Esophagus mucosa (tissue), 1 donor: Measurements from ENCODE around the gene CLIP4. TPM values are rescaled to one million over a fixed set of nuclear protein-coding genes. Genes with fewer than 3 reads are reported as not detected.

ENCODE experiments used
- ATAC-seq: fragments of 200-7000 bp; cut with Tn5 transposase; one replicate; pipeline ENCODE4 v1.9.1; 2020
- total RNA-seq: library from RNA; stranded (reverse); gene quantifications from one replicate; pipeline ENCODE4 v1.2.4, GENCODE V29; 2023
- donor health status: DM: yes; HTN: yes; CAD: no.

CLIP4 gene
- total RNA-seq, 1 donor from 2014 or later: 35.1 TPM

GRCh38 chr2:29192526-29192925 is 77.3 kb downstream of the CLIP4 start:
- ATAC-seq: no peak

- no peak for ATAC-seq
These were observed 77.9 kb downstream of the CLIP4 start for GRCh38 chr2:29193111-29193510.

GRCh38 chr2:29193681-29194080 is 78.5 kb downstream of the CLIP4 start:
- no peak for ATAC-seq

GRCh38 chr2:29195796-29196195 is 80.6 kb downstream of the CLIP4 start:
- ATAC-seq: no peak

GRCh38 chr2:29196792-29197788 is 81.9 kb downstream of the CLIP4 start:
- ATAC-seq: peak; percentile 92

DNA sequence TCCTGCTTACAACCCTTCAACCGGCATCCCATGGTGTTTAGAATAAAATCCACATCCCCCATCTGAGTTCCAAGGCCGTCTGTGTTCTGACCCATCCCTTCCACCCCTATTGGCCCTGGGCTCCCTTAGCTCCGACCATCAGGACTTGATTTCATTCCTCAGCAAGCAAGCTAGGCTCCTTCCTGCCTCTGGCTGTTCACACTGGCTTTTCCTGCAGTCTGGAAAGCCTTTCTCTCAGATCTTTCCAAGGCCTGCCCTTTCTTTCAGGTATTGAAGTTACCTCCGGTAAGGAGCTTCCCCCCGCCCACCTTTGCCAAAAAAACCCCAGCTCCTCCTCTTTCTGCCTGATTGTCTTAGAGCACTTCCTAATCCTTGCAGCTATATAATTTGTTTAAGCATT is 86.8 kb downstream of the CLIP4 start:
- no peak for ATAC-seq

DNA sequence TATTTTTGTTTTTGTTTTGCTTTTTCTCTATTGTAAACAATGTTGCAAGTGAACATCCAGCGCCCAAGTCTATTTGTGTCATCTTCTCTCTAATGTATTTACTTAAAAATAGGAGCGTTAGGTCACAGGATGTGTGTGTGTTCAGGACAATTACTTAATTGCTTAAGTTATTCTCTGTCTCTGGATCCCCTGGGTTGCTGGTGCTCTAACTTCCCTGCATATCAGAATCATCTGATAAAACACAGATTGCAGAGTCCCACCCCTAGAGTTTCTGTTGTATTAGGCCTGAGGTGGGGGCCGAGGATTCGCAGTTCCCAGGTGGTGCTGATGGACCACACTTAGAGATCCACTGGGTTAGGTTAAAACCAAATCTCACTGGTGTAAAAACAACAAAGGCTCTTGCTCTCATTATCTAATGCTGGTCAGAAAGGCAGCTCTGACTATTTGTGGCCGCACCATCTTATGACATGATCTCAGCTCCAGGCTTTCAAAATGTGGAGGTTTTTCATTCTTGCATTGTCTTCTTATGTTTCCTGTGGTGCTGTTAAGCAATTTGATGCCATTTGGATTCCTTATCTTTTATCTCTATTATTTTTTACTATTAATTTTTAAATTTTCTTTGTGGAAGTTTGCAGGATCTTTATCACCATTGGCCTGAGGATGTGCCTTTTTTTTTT is 87.7 kb downstream of the CLIP4 start:
- ATAC-seq: no peak

DNA sequence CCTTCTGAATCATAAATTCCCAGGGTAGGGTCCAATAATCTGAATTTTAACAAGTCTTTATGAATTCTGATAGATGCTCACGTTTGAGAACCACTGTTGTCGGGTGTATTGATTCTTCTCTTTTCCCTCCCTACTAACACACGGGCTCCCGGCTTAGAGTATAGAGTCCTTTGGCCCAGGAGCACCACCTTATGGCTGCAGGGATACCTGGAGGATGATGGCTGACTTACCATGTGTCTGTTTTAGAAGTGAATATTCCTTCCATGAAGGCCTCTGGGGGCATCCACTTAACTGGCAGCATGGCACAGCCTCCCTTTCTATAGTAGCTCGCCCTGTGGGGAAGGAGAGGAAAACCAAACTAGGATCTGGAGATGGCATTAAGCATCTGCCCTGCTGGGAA is 91.7 kb downstream of the CLIP4 start:
- no peak for ATAC-seq

DNA sequence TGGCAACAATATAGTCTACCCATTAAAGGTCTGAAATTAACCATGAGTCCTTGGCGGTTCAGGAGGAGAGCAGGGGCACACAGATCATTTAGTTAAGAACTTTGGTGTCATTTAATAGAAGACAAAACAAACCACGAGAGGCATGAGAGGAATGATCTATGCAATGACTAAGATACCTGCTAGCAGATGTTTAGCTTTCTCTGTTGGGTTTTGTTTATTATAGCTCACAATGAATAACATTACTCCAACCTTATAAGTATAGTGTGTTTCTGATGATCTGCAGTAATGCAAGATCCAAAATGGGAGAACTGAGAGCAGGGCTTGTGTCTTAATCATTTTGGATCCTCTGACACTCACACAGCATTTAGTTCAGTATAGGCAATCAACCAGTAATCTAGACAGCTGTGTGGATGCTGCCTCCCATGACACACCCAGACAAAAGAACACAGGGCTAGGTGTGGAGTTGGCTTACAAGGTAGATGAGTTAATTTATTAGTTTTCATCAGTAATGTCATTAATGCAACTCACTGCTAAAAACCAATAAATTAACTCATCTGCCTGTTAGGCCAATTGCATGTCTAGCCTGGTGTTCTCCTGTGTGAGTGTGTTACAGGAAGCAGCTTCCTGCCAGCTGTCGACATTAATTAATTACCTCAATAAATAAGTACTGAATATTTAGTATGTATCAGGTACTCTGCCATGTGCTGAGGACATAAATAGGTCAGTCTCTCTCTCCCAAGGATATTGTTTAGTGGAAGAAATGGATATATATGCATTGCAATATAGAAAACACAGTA is 92.3 kb downstream of the CLIP4 start:
- ATAC-seq: no peak

DNA sequence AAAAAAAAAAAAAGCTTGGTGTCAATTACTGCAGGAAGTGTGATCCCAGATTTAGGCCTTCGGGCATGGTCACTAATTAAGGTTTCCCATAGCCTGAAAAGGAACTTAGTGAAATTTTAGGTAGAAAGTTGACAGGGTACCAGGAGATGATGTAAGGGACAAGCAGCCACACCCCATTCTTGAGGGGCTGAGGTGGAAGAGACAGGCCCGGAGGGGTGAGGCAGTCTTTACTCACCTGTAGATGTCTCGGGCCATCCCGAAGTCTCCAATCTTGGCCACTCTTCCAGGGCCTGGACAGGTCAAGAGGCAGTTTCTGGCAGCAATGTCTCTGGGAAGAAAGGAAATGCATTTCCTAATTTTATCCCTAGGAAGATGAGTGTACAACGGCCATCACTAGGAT is 94.3 kb downstream of the CLIP4 start:
- no peak for ATAC-seq

DNA sequence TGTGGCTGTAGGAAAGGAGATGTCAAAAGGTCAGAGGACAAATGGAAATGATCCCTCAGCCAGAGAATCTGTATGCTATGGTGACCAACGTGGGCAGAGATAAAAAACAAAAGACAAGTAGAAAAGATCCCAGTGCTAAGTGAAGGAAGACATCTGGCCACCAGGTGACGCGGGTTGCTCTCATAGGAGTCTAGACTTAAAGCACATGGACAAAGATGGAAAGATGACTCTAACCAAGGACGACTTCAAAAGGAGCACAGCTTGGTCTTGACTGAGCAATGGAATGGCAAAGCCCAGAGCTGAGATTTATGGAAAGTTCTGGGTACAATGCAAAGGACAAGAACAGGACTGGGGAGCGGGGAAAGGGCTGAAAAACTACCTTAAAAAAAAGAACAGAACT is 96.8 kb downstream of the CLIP4 start:
- no peak for ATAC-seq

DNA sequence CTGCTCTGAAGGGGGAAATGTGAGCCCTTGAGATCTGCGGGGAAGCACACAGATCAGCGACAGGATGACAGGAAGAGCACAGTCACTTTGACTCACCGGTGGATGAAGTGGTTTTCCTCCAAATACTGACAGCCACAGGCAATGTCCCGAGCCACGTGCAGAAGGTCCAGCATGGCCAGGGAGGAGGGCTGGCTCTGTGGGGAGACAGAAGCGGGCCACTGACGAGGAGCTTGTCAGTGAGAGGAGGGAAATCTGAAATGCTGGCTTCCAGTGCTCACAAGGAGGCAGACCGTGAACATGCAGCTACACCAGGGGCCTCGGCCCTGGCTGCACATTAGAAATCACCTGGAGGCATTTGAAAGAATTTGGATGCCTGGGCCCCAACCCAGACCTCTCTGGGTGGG is 98.7 kb downstream of the CLIP4 start:
- ATAC-seq: no peak

DNA sequence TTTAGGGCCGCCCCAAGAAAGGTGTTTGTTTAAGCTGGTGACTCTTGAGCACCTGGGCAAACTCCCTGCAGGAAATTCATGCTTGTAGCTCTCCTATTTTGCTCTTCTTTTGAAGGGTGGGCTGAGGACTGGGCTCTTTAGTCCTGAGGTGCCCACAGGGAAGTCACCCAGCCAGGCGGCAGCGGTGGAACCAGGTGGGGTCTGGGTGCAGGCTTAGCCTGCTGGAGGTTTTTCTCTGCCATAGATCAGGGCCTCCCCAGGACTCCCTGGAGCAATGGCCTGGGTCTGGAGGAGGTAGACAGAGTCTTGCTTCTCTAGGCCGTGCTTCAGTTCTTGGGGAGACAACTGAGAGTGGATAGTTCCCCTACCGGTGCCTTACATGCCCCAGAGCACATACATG is 99.9 kb downstream of the CLIP4 start:
- ATAC-seq: peak; percentile 6

GRCh38 chr2:29215739-29216608 is 100.8 kb downstream of the CLIP4 start:
- peak; percentile 11 for ATAC-seq

DNA sequence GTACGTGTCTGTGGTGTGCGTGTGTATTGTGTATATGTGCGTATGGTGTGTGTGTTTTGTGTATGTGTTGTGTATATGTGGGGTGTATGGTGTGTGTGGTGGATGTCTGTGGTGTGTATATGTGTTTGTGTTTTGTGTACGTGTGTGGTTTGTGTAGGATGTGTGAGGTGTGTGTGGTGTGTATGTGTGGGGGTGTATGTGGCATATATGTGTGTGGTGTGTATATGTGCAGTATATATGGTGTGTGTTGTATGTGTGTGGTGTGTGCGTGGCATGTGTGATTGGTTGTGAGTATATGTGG is 101.3 kb downstream of the CLIP4 start:
- no peak for ATAC-seq

GRCh38 chr2:29218071-29218470 is 102.9 kb downstream of the CLIP4 start:
- no peak for ATAC-seq

- ATAC-seq: no peak
These were observed 103.4 kb downstream of the CLIP4 start for GRCh38 chr2:29218550-29219125.

- ATAC-seq: no peak
These were observed 104.2 kb downstream of the CLIP4 start for GRCh38 chr2:29219374-29219773.

GRCh38 chr2:29220506-29221270 is 105.5 kb downstream of the CLIP4 start:
- ATAC-seq: no peak

- no peak for ATAC-seq
These were observed 107.4 kb downstream of the CLIP4 start for GRCh38 chr2:29222381-29223179.
